ENCODE results near the gene BAHD1. TPM values are rescaled to one million over a fixed set of nuclear protein-coding genes. Genes with fewer than 3 reads are reported as not detected.

The BAHD1 gene
- total and polyA plus RNA-seq, 2 donors (not counting 3 experiments of a cell fraction or from before 2014, with no cell fraction given): 6.3 to 19.1 TPM

DNA sequence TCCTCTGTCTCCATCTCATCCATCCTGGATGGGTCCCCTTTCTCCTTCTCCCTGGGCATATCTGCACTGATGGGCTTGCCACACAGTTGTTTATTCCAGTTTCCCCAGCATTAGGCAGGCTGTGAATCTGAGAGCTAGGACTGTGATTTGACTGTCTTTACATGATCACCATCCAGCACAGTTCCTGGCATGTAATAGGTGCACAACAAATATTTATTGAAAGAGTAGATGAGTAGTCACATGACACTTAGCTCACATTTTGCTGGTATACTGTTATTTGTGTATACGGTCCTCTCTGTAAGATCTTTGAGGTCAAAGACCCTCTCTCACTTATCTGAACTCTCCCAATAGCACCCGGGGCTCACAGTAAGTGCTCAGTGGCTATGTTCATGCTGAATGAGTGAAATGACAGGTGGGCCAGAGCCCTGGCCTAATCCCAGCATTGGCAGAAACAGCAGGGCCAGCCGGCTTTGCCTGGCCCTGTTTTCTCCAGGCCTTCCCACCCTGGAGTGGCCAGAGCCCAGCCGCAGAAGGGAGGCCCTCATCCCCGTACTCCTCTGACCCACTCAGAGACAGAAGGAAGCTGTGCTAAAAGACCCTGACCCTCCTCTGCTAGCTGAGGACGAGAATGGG is 16.2 kb upstream of the BAHD1 start:
- intact Hi-C loops (cut with micrococcal nuclease): no loop called here
- POLR2A ChIA-PET: no interaction called here

More for the DNA sequence above, 16.2 kb upstream of the BAHD1 start:
- no peak for FAIRE-seq
- Histone ChIP-seq H3K27ac (ENCODE audit: insufficient read depth, low read depth, low read length) (no peak overlapping the region), H3K4me2 (ENCODE audit: insufficient read depth, low read length) (no peak overlapping the region), H2AFZ (ENCODE audit: low read depth, low read length) (no peak overlapping the region), H4K20me1 (replicated peaks; ENCODE audit: control insufficient read depth, extremely low read depth, insufficient read depth, low read length) (no peaks in the 10 kb centered on the region), H3K9ac (replicated peaks; ENCODE audit: extremely low read depth, insufficient read depth, low read length) (no peak overlapping the region), H3K9me3 (replicated peaks; ENCODE audit: control insufficient read depth, insufficient read depth, low read length) (no peaks in the 10 kb centered on the region), H3K9me1 (replicated peaks; ENCODE audit: control insufficient read depth, extremely low read depth, insufficient read depth, low read length) (no peaks in the 10 kb centered on the region), H3K4me3 (replicated peaks in 1 of 3; ENCODE audit: insufficient read depth in 1 of 3, low read depth in 1 of 3, low read length in 3 of 3) (no peak overlapping the region), H3K36me3 (ENCODE audit: control insufficient read depth in 2 of 2, extremely low read depth in 1 of 2, insufficient read depth in 2 of 2, low read length in 2 of 2) (no peaks in the 10 kb centered on the region), H3K27me3 (ENCODE audit: control insufficient read depth in 2 of 2, insufficient read depth in 2 of 2, low read length in 2 of 2) (peaks cover 0 to 6% of the 10 kb centered on the region in 2 experiments), H3K4me1 (ENCODE audit: control insufficient read depth, extremely low read depth, insufficient read depth, low read length) (no peaks in the 10 kb centered on the region), H3K79me2 (ENCODE audit: control insufficient read depth, insufficient read depth, low read length) (no peaks in the 10 kb centered on the region)
- no peak for DNase-seq (ENCODE audit: low read depth, low spot score)
- TF ChIP-seq MAX (IDR thresholded peaks at IDR 0.05; ENCODE audit: insufficient read depth, insufficient read length) (no peak), POLR2A (IDR thresholded peaks at IDR 0.05; ENCODE audit: low read depth, low read length) (no peak), GATA2 (IDR thresholded peaks at IDR 0.05; ENCODE audit: insufficient read depth, insufficient read length, low read depth, low read length) (no peak), FOS (IDR thresholded peaks at IDR 0.05; ENCODE audit: borderline replicate concordance, insufficient read depth, low read length) (no peak), EZH2 (IDR thresholded peaks at IDR 0.05; ENCODE audit: borderline replicate concordance, low read depth, low read length, severe bottlenecking) (no peak), MYC (IDR thresholded peaks at IDR 0.05; ENCODE audit: low read depth, low read length) (no peak), JUN (IDR thresholded peaks at IDR 0.05; ENCODE audit: borderline replicate concordance, insufficient read depth, insufficient read length, low read depth) (no peak)
- TF ChIP-seq, protein P1, sequence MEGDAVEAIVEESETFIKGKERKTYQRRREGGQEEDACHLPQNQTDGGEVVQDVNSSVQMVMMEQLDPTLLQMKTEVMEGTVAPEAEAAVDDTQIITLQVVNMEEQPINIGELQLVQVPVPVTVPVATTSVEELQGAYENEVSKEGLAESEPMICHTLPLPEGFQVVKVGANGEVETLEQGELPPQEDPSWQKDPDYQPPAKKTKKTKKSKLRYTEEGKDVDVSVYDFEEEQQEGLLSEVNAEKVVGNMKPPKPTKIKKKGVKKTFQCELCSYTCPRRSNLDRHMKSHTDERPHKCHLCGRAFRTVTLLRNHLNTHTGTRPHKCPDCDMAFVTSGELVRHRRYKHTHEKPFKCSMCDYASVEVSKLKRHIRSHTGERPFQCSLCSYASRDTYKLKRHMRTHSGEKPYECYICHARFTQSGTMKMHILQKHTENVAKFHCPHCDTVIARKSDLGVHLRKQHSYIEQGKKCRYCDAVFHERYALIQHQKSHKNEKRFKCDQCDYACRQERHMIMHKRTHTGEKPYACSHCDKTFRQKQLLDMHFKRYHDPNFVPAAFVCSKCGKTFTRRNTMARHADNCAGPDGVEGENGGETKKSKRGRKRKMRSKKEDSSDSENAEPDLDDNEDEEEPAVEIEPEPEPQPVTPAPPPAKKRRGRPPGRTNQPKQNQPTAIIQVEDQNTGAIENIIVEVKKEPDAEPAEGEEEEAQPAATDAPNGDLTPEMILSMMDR (IDR thresholded peaks at IDR 0.05; ENCODE audit: extremely low read depth in 1 of 2, insufficient read depth in 1 of 2, low read depth in 1 of 2, low read length in 2 of 2): no peak
- no TSS peak for BruUV-seq (replicated peaks)
- CTCF ChIA-PET: interaction anchor here (1.0 to 6.9 kb wide), 7 partner anchors 10 to 207 kb away, joined by 3 to 113 read pairs (median 4); no protein-coding TSS in a partner anchor
- dilution Hi-C loops (cut with MboI; ENCODE audit: extremely low pct_ligation_motif_present, low sequenced_read_pairs): no loop called here
